Measurements from ENCODE around the gene ELOVL7.
"Not testable (repeated sequence)": the region's sequence is repeated elsewhere in the genome, so short reads cannot be mapped to it uniquely, and the experiment has no call there.

ELOVL7 gene

GRCh38 chr5:60792438-60792837, 51.6 kb downstream of the ELOVL7 start:
- DNase-seq: no peak

GRCh38 chr5:60789551-60789950, 54.5 kb downstream of the ELOVL7 start:
- DNase-seq: no peak

GRCh38 chr5:60788863-60789513, 55.1 kb downstream of the ELOVL7 start:
- DNase-seq: no peak

GRCh38 chr5:60779466-60779865, 64.6 kb downstream of the ELOVL7 start:
- DNase-seq: no peak

- no peak for DNase-seq
Observed at GRCh38 chr5:60776343-60776742, 67.7 kb downstream of the ELOVL7 start.

GRCh38 chr5:60765019-60765709, 78.9 kb downstream of the ELOVL7 start:
- no peak for DNase-seq

GRCh38 chr5:60763061-60763460, 81.0 kb downstream of the ELOVL7 start:
- DNase-seq: no peak

GRCh38 chr5:60754495-60754894, 89.6 kb downstream of the ELOVL7 start:
- no peak for DNase-seq

GRCh38 chr5:60744682-60745081, 99.4 kb downstream of the ELOVL7 start:
- DNase-seq: no peak

GRCh38 chr5:60743511-60744314, 100.4 kb downstream of the ELOVL7 start:
- no peak for DNase-seq

GRCh38 chr5:60740322-60740721, 103.7 kb downstream of the ELOVL7 start:
- no peak for DNase-seq

GRCh38 chr5:60738933-60739332, 105.1 kb downstream of the ELOVL7 start:
- no peak for DNase-seq

- no peak for DNase-seq
Observed at GRCh38 chr5:60738461-60738860, 105.6 kb downstream of the ELOVL7 start.

GRCh38 chr5:60730858-60731257, 113.2 kb downstream of the ELOVL7 start:
- not testable (repeated sequence) for DNase-seq

- DNase-seq: no peak
Observed at GRCh38 chr5:60727033-60727679, 116.9 kb downstream of the ELOVL7 start.

- no peak for DNase-seq
Observed at GRCh38 chr5:60724126-60724525, 119.9 kb downstream of the ELOVL7 start.

GRCh38 chr5:60722416-60722815, 121.7 kb downstream of the ELOVL7 start:
- no peak for DNase-seq

GRCh38 chr5:60719329-60719728, 124.7 kb downstream of the ELOVL7 start:
- DNase-seq: no peak

GRCh38 chr5:60718166-60718892, 125.7 kb downstream of the ELOVL7 start:
- DNase-seq: no peak

GRCh38 chr5:60715201-60715928, 128.7 kb downstream of the ELOVL7 start:
- not testable (repeated sequence) for DNase-seq

GRCh38 chr5:60712950-60713349, 131.1 kb downstream of the ELOVL7 start:
- DNase-seq: no peak

GRCh38 chr5:60711892-60712291, 132.2 kb downstream of the ELOVL7 start:
- DNase-seq: not testable (repeated sequence)
